K562 (cell line): ENCODE data around the gene RXRA. TPM values are rescaled to one million over a fixed set of nuclear protein-coding genes. Genes with fewer than 3 reads are reported as not detected.
A peak's percentile ranks its signal among the peaks of the same experiment; 100 is the strongest.

Source experiments
- CEBPG ChIP-seq, 3 experiments: fragments of 200-800 bp in 1 of 3; sonication (Bioruptor generic) in 1 of 3; sonication (generic) in 1 of 3; formaldehyde crosslinking in 1 of 3; IDR thresholded peaks in 2 of 3; conservative IDR thresholded peaks in 1 of 3; 2 replicates each; pipeline versions ENCODE4 v1.6.1 to v1.8.0; 2016 to 2022; ENCODE audit warnings: missing compliant biosample characterization in 2 of 3, missing genetic modification characterization in 2 of 3, mild to moderate bottlenecking in 1 of 3, missing genetic modification reagents in 1 of 3
- MYC ChIP-seq, 2 experiments: fragments of 250-450 bp in 1 of 2; sonication (Bioruptor Pico) in 1 of 2; IDR thresholded peaks; 2 replicates each; pipeline versions ENCODE4 v1.5.1 to v1.6.1; 2012 to 2021; ENCODE audit warnings: low read depth in 2 of 2, borderline replicate concordance in 1 of 2, improper control_type of control experiment in 1 of 2, low read length in 1 of 2, mild to moderate bottlenecking in 1 of 2, moderate library complexity in 1 of 2
- OTX1 ChIP-seq: fragments of 450-650 bp; formaldehyde crosslinking; IDR thresholded peaks from 2 replicates; pipeline ENCODE4 v1.4.0; 2022; ENCODE audit warnings: mild to moderate bottlenecking
- ZNF316 ChIP-seq: fragments of 450-650 bp; IDR thresholded peaks from 2 replicates; pipeline ENCODE4 v1.6.1; 2016
- polyA plus RNA-seq, 8 experiments: library from polyadenylated mRNA; depleted of rRNA in 4 of 8; stranded (reverse) in 5 of 8; unstranded in 3 of 8; fragments of >200 nt; fragmentation: Nextera tagmentation in 2 of 8; fragmentation: Illumina TruSeq in 1 of 8; extraction: Ambion mirVana in 2 of 8; extraction: Trizol in 1 of 8; gene quantifications; 2 replicates each; pipeline versions ENCODE4 v1.2.1 to v1.2.3, GENCODE V29; 2011 to 2014; ENCODE audit warnings: inconsistent platforms in 1 of 8, missing spikeins in 1 of 8
- total RNA-seq, 7 experiments: library from RNA; depleted of rRNA in 6 of 7; stranded (reverse); fragments of >200 nt in 6 of 7; fragmentation: Illumina TruSeq in 2 of 7; extraction: Trizol in 2 of 7; gene quantifications; 2 replicates each; pipeline versions ENCODE4 v1.2.1 to v1.2.3, GENCODE V29; 2011 to 2021; ENCODE audit warnings: low replicate concordance in 1 of 7
- TF ChIP-seq, protein P1 (sequence below): fragments of 450-650 bp; formaldehyde crosslinking; IDR thresholded peaks from 2 replicates; pipeline ENCODE4 v1.4.0; 2020; ENCODE audit warnings: mild to moderate bottlenecking, moderate library complexity
- TF ChIP-seq, protein P2 (sequence below): fragments of 450-650 bp; IDR thresholded peaks from 2 replicates; pipeline ENCODE4 v1.6.1; 2016; ENCODE audit warnings: mild to moderate bottlenecking, moderate library complexity
- TF ChIP-seq, protein P3 (sequence below): IDR thresholded peaks from 3 replicates; pipeline ENCODE4 v1.6.1; 2011; ENCODE audit warnings: borderline replicate concordance, mild to moderate bottlenecking; ENCODE audit not compliant: insufficient read length, insufficient read depth
- TF ChIP-seq, protein P4 (sequence below): fragments of 250-450 bp; sonication (Bioruptor Pico); IDR thresholded peaks from 2 replicates; pipeline ENCODE4 v1.4.0; 2020; ENCODE audit warnings: mild to moderate bottlenecking, moderate library complexity, borderline replicate concordance

The RXRA gene
- total and polyA plus RNA-seq, 9 of the 15 experiments (the other 6 are each of a cell fraction or from before 2014, with no cell fraction given) = 0.35 to 23.6 (median 4.6) TPM

DNA sequence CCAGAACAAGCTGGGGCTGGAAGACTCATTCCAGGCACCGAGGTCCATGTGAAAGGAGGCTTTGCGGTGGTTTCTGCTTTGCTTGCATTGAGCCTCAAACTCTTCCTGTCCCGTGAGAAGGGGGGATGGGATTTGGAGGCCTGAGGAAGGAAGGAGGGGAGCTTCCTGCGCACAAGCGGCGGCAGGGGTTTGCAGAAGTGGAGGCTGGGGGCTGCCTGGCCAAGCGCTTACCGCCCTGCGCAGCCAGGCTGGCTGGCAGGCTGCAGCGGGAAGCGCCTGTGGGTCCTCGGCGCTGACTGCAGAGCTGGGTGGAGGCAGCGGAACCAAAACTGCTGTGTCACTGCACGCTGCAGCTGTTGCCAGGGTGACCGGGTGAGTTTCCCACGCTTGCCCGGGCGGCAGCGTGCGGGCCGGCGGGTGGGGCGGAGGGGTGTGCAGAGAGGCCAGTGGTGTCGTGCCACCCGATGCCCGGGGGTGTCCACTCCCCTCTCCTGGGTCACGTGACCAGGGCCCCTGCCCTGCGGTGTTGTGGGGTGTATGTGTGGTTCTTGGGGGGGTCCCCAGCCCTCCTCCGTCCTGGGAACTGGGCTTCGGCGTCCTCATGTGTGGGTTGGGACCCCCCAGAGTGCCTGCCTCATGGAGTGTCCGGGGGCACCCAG lies 81.0 kb downstream of the RXRA start (continued):
- TF ChIP-seq MYC (IDR thresholded peaks at IDR 0.05; ENCODE audit: low read depth, low read length) (peak; percentile 68), MYC (CRISPR knock-in tag; IDR thresholded peaks at IDR 0.05; ENCODE audit: borderline replicate concordance, low read depth) (no peak), OTX1 (CRISPR knock-in tag) (no peak), ZNF316 (peak; percentile 98), CEBPG (CRISPR knock-in tag; IDR thresholded peaks at IDR 0.05) (0 out of 2 replicates have a peak, but pooled peaks have one; percentile 37), CEBPG (tag; conservative IDR thresholded peaks at IDR 0.05 in 1 of 2, IDR thresholded peaks at IDR 0.05 in 1 of 2) (no peak)
- TF ChIP-seq, protein P1, sequence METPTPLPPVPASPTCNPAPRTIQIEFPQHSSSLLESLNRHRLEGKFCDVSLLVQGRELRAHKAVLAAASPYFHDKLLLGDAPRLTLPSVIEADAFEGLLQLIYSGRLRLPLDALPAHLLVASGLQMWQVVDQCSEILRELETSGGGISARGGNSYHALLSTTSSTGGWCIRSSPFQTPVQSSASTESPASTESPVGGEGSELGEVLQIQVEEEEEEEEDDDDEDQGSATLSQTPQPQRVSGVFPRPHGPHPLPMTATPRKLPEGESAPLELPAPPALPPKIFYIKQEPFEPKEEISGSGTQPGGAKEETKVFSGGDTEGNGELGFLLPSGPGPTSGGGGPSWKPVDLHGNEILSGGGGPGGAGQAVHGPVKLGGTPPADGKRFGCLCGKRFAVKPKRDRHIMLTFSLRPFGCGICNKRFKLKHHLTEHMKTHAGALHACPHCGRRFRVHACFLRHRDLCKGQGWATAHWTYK = 0 out of 2 replicates have a peak, but pooled peaks have one; percentile 47
- TF ChIP-seq, protein P2, sequence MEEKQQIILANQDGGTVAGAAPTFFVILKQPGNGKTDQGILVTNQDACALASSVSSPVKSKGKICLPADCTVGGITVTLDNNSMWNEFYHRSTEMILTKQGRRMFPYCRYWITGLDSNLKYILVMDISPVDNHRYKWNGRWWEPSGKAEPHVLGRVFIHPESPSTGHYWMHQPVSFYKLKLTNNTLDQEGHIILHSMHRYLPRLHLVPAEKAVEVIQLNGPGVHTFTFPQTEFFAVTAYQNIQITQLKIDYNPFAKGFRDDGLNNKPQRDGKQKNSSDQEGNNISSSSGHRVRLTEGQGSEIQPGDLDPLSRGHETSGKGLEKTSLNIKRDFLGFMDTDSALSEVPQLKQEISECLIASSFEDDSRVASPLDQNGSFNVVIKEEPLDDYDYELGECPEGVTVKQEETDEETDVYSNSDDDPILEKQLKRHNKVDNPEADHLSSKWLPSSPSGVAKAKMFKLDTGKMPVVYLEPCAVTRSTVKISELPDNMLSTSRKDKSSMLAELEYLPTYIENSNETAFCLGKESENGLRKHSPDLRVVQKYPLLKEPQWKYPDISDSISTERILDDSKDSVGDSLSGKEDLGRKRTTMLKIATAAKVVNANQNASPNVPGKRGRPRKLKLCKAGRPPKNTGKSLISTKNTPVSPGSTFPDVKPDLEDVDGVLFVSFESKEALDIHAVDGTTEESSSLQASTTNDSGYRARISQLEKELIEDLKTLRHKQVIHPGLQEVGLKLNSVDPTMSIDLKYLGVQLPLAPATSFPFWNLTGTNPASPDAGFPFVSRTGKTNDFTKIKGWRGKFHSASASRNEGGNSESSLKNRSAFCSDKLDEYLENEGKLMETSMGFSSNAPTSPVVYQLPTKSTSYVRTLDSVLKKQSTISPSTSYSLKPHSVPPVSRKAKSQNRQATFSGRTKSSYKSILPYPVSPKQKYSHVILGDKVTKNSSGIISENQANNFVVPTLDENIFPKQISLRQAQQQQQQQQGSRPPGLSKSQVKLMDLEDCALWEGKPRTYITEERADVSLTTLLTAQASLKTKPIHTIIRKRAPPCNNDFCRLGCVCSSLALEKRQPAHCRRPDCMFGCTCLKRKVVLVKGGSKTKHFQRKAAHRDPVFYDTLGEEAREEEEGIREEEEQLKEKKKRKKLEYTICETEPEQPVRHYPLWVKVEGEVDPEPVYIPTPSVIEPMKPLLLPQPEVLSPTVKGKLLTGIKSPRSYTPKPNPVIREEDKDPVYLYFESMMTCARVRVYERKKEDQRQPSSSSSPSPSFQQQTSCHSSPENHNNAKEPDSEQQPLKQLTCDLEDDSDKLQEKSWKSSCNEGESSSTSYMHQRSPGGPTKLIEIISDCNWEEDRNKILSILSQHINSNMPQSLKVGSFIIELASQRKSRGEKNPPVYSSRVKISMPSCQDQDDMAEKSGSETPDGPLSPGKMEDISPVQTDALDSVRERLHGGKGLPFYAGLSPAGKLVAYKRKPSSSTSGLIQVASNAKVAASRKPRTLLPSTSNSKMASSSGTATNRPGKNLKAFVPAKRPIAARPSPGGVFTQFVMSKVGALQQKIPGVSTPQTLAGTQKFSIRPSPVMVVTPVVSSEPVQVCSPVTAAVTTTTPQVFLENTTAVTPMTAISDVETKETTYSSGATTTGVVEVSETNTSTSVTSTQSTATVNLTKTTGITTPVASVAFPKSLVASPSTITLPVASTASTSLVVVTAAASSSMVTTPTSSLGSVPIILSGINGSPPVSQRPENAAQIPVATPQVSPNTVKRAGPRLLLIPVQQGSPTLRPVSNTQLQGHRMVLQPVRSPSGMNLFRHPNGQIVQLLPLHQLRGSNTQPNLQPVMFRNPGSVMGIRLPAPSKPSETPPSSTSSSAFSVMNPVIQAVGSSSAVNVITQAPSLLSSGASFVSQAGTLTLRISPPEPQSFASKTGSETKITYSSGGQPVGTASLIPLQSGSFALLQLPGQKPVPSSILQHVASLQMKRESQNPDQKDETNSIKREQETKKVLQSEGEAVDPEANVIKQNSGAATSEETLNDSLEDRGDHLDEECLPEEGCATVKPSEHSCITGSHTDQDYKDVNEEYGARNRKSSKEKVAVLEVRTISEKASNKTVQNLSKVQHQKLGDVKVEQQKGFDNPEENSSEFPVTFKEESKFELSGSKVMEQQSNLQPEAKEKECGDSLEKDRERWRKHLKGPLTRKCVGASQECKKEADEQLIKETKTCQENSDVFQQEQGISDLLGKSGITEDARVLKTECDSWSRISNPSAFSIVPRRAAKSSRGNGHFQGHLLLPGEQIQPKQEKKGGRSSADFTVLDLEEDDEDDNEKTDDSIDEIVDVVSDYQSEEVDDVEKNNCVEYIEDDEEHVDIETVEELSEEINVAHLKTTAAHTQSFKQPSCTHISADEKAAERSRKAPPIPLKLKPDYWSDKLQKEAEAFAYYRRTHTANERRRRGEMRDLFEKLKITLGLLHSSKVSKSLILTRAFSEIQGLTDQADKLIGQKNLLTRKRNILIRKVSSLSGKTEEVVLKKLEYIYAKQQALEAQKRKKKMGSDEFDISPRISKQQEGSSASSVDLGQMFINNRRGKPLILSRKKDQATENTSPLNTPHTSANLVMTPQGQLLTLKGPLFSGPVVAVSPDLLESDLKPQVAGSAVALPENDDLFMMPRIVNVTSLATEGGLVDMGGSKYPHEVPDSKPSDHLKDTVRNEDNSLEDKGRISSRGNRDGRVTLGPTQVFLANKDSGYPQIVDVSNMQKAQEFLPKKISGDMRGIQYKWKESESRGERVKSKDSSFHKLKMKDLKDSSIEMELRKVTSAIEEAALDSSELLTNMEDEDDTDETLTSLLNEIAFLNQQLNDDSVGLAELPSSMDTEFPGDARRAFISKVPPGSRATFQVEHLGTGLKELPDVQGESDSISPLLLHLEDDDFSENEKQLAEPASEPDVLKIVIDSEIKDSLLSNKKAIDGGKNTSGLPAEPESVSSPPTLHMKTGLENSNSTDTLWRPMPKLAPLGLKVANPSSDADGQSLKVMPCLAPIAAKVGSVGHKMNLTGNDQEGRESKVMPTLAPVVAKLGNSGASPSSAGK = peak; percentile 72
- TF ChIP-seq, protein P3, sequence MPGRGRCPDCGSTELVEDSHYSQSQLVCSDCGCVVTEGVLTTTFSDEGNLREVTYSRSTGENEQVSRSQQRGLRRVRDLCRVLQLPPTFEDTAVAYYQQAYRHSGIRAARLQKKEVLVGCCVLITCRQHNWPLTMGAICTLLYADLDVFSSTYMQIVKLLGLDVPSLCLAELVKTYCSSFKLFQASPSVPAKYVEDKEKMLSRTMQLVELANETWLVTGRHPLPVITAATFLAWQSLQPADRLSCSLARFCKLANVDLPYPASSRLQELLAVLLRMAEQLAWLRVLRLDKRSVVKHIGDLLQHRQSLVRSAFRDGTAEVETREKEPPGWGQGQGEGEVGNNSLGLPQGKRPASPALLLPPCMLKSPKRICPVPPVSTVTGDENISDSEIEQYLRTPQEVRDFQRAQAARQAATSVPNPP = no peak
- TF ChIP-seq, protein P4, sequence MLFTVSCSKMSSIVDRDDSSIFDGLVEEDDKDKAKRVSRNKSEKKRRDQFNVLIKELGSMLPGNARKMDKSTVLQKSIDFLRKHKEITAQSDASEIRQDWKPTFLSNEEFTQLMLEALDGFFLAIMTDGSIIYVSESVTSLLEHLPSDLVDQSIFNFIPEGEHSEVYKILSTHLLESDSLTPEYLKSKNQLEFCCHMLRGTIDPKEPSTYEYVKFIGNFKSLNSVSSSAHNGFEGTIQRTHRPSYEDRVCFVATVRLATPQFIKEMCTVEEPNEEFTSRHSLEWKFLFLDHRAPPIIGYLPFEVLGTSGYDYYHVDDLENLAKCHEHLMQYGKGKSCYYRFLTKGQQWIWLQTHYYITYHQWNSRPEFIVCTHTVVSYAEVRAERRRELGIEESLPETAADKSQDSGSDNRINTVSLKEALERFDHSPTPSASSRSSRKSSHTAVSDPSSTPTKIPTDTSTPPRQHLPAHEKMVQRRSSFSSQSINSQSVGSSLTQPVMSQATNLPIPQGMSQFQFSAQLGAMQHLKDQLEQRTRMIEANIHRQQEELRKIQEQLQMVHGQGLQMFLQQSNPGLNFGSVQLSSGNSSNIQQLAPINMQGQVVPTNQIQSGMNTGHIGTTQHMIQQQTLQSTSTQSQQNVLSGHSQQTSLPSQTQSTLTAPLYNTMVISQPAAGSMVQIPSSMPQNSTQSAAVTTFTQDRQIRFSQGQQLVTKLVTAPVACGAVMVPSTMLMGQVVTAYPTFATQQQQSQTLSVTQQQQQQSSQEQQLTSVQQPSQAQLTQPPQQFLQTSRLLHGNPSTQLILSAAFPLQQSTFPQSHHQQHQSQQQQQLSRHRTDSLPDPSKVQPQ (CRISPR knock-in tag) = no peak
